Psoas muscle (tissue), 8 donors: ENCODE results near the gene ARHGAP45. TPM values are rescaled to one million over a fixed set of nuclear protein-coding genes. Genes with fewer than 3 reads are reported as not detected.

Source experiments
- ATAC-seq, 4 donors: fragments of 200-7000 bp; cut with Tn5 transposase; one replicate each; pipeline ENCODE4 v1.9.1; 2020; ENCODE audit warnings: moderate library complexity in 3 of 4, mild to moderate bottlenecking in 2 of 4
- DNase-seq, 2 donors: peaks; one replicate each; pipeline ENCODE4 v3.0.0-alpha.2; 2020
- H3K27ac ChIP-seq: fragments of 200-600 bp; one replicate; pipeline ENCODE4 v1.8.0; 2022
- H3K27me3 ChIP-seq, 3 donors: fragments of 200-600 bp in 1 of 3; one replicate each; pipeline versions ENCODE4 v1.6.1 to v1.8.0; 2013 to 2022; ENCODE audit warnings: low read length in 2 of 3, mild to moderate bottlenecking in 2 of 3, moderate library complexity in 1 of 3; ENCODE audit not compliant: insufficient read depth in 3 of 3
- H3K36me3 ChIP-seq, 2 donors: fragments of 200-600 bp in 1 of 2; one replicate each; pipeline versions ENCODE4 v1.6.1 to v1.8.0; 2013 to 2022; ENCODE audit warnings: low read depth in 1 of 2, mild to moderate bottlenecking in 1 of 2, moderate library complexity in 1 of 2; ENCODE audit not compliant: insufficient read depth in 1 of 2
- H3K4me1 ChIP-seq: fragments of 200-600 bp; one replicate; pipeline ENCODE4 v1.8.0; 2022
- H3K4me3 ChIP-seq: fragments of 200-600 bp; one replicate; pipeline ENCODE4 v1.8.0; 2022; ENCODE audit warnings: mild to moderate bottlenecking
- H3K9me3 ChIP-seq: fragments of 200-600 bp; one replicate; pipeline ENCODE4 v1.8.0; 2022
- CTCF ChIP-seq: fragments of 200-600 bp; IDR thresholded peaks from one replicate; pipeline ENCODE4 v1.8.0; 2022; ENCODE audit warnings: antibody characterized with exemption
- WGBS, 3 donors: extraction: QIAGEN DNeasy Blood & Tissue Kit; methylation state at CpG; one replicate each; pipeline versions ENCODE4 v1.1.6 to v1.1.7; 2013; 5-methylcytosine and 5-hydroxymethylcytosine counted together
- intact Hi-C, 2 donors: fragments of 100-400 bp; cut with DNase I; formaldehyde crosslinking; loops; one replicate each; pipeline versions ENCODE4 v1.11.0 to v1.14.2; 2022
- polyA plus RNA-seq, 3 donors: library from polyadenylated mRNA; stranded (reverse); fragments of 200-250 nt; gene quantifications; one replicate each; pipeline ENCODE4 v1.2.3, GENCODE V29; 2013
- total RNA-seq, 4 donors: library from RNA; stranded (reverse); fragmentation: NEBNext Ultra II Directional in 2 of 4; extraction: Animal tissue kit (Norgen Biotek cat#: 25700) in 2 of 4; gene quantifications; one replicate each; pipeline versions ENCODE4 v1.2.1 to v1.2.4, GENCODE V29; 2021 to 2023
- donor health status: healthy with polysubstance abuse.
- donor health status: DM: no; HTN: no; CAD: no; lungs with moderate emphysema.
- donor health status: Bipolar disorder and iron deficiency.
- donor health status: healthy.
- donor health status: DM: yes; HTN: yes; CAD: no.
- donor health status: DM: no; HTN: no; CAD: no.
- donor health status: DM: no; HTN: no; CAD: no.
- donor health status: DM: yes; HTN: yes; CAD: no.

The ARHGAP45 gene
- total and polyA plus RNA-seq, 7 donors, result 1.2 to 4.0 (median 2.0) TPM

DNA sequence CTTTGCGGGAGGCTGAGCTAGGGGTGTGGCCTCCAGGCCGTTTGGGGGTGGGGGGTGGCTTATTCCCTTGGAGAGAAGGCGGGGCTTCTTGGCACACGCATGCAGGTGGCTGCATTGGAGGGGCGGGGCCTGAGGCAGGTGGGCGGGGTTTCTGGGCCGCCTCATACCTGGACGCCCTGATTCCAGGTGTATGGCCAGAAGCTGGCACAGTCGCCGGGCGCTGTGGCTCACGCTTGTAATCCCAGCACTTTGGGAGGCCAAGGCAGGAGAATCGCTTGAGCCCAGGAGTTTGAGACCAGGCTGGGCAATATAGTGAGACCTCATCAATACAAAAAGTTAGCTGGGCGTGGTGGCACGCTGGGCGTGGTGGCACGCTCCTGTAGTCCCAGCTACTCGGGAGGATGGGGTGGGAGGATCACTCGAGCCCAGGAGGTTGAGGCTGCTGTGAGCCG, 19.2 kb upstream of the ARHGAP45 start:
- Histone ChIP-seq H3K36me3 (peaks cover 0 to 31% of the 10 kb centered on the region in 2 donors), H3K27me3 (no peaks in the 10 kb centered on the region), H3K4me3 (no peak overlapping the region), H3K27ac (no peak overlapping the region), H3K9me3 (no peaks in the 10 kb centered on the region), H3K4me1 (no peaks in the 10 kb centered on the region)
- WGBS, 3 donors, result 88 to 93% (median 90%) methylated on average over 19 to 20 of the region's 20 CpGs
- intact Hi-C loops, result no loop called here
- ATAC-seq (no peak), DNase-seq (peak in 1 of 2 donors; percentile 15)
- TF ChIP-seq CTCF, result no peak

DNA sequence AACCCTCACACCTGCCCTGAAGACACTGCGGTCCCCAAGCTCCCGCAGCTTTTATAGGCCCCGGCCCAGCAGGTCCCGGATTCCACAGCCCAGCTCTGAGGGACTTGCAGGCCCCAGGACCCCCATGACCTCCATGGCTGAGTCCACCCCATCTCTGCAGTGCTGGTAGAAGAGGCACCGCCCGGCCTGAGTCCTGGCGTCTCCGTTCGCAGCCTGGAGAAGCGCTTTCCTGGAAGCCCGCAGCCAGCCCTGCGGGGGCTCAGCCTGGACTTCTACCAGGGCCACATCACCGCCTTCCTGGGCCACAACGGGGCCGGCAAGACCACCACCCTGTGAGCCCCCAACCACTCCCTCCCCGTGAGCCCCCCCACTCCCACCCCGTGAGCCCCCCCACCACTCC, 17.9 kb upstream of the ARHGAP45 start:
- Histone ChIP-seq H3K27ac (no peak overlapping the region), H3K27me3 (no peaks in the 10 kb centered on the region), H3K4me3 (no peak overlapping the region), H3K4me1 (no peaks in the 10 kb centered on the region), H3K36me3 (peaks cover 0 to 34% of the 10 kb centered on the region in 2 donors), H3K9me3 (no peaks in the 10 kb centered on the region)
- no peak for TF ChIP-seq CTCF
- intact Hi-C loops, result no loop called here
- DNase-seq, result no peak
- ATAC-seq, result no peak
- WGBS, 3 donors, result 90 to 92% (median 92%) methylated on average over 15 to 17 of the region's 17 CpGs

GRCh38 chr19:1049800-1050199, 17.2 kb upstream of the ARHGAP45 start:
- no peak for ATAC-seq
- H3K4me3 ChIP-seq, result no peak overlapping the region
- no peak for TF ChIP-seq CTCF
- H3K4me1 ChIP-seq, result no peaks in the 10 kb centered on the region
- no peaks in the 10 kb centered on the region for H3K9me3 ChIP-seq
- WGBS, 3 donors, result 62 to 75% (median 67%) methylated on average over 10 to 11 of the region's 11 CpGs
- no peak for DNase-seq
- H3K27ac ChIP-seq, result no peak overlapping the region
- intact Hi-C loops, result no loop called here
- peaks cover 0 to 36% of the 10 kb centered on the region in 2 donors for H3K36me3 ChIP-seq
- no peaks in the 10 kb centered on the region for H3K27me3 ChIP-seq

DNA sequence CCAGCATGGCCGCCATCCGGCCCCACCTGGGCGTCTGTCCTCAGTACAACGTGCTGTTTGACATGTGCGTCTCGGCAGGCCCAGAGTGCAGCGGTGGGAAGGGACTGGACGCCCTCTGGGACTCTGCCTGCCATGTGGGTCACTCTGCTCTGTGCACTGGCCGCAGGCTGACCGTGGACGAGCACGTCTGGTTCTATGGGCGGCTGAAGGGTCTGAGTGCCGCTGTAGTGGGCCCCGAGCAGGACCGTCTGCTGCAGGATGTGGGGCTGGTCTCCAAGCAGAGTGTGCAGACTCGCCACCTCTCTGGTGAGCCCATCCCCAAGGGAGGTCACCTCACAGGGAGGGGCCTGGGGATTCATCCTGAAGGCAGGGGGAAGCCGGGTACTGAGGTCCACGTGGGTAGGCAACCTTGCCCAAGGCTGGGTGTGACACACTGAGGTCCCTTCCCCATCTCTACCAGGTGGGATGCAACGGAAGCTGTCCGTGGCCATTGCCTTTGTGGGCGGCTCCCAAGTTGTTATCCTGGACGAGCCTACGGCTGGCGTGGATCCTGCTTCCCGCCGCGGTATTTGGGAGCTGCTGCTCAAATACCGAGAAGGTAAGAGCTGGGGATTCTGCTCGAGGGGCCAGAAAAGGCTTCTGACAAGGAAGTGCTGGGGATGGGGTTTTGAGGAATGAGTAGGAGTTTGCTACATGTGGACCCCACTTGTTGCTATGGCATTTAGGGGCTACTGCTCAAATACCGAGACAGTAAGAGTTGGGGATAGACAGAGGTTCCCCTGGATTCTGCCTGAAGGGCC, 15.8 kb upstream of the ARHGAP45 start:
- WGBS, 3 donors, result 82 to 85% (median 84%) methylated on average over 31 of the region's 31 CpGs
- Histone ChIP-seq H3K4me1 (no peaks in the 10 kb centered on the region), H3K4me3 (no peak overlapping the region), H3K9me3 (peaks cover 5% of the 10 kb centered on the region), H3K36me3 (peaks cover 0 to 38% of the 10 kb centered on the region in 2 donors), H3K27me3 (no peaks in the 10 kb centered on the region), H3K27ac (no peak overlapping the region)
- no peak for DNase-seq
- intact Hi-C loops, result no loop called here
- TF ChIP-seq CTCF, result no peak
- ATAC-seq, result no peak
